ENCODE results near the gene PCYT2.

DNA sequence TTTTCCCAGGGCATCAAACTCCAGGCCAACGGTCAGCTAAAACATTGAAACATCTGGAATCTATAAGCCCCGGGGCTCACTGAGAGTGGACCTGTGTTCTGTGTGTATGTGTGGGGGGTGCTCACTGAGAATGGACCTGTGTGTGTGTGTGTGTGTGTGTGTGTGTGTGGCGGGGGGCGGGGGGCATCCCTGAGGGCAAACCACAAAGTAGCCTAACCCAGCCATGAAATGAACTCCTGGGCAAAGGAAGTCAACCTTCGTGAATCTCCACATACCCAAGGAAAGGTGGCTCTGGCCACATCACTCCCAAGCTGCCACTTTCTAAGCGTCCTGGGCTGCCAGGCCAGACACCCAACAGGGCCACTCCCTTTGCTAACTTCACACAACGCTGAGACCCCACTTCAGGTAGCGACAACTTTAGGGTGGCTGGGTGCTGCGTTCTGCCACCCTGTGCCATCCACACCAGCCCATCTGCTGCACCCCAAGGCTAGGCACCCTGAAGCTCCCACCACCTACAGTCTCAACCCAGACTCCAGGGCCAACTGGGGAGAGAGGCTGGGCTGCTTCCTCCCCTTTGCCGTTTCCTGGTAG is 14.8 kb upstream of the PCYT2 start:
- TF ChIP-seq, protein P1, sequence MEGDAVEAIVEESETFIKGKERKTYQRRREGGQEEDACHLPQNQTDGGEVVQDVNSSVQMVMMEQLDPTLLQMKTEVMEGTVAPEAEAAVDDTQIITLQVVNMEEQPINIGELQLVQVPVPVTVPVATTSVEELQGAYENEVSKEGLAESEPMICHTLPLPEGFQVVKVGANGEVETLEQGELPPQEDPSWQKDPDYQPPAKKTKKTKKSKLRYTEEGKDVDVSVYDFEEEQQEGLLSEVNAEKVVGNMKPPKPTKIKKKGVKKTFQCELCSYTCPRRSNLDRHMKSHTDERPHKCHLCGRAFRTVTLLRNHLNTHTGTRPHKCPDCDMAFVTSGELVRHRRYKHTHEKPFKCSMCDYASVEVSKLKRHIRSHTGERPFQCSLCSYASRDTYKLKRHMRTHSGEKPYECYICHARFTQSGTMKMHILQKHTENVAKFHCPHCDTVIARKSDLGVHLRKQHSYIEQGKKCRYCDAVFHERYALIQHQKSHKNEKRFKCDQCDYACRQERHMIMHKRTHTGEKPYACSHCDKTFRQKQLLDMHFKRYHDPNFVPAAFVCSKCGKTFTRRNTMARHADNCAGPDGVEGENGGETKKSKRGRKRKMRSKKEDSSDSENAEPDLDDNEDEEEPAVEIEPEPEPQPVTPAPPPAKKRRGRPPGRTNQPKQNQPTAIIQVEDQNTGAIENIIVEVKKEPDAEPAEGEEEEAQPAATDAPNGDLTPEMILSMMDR (IDR thresholded peaks at IDR 0.05): no peak
- TF ChIP-seq, protein P2, sequence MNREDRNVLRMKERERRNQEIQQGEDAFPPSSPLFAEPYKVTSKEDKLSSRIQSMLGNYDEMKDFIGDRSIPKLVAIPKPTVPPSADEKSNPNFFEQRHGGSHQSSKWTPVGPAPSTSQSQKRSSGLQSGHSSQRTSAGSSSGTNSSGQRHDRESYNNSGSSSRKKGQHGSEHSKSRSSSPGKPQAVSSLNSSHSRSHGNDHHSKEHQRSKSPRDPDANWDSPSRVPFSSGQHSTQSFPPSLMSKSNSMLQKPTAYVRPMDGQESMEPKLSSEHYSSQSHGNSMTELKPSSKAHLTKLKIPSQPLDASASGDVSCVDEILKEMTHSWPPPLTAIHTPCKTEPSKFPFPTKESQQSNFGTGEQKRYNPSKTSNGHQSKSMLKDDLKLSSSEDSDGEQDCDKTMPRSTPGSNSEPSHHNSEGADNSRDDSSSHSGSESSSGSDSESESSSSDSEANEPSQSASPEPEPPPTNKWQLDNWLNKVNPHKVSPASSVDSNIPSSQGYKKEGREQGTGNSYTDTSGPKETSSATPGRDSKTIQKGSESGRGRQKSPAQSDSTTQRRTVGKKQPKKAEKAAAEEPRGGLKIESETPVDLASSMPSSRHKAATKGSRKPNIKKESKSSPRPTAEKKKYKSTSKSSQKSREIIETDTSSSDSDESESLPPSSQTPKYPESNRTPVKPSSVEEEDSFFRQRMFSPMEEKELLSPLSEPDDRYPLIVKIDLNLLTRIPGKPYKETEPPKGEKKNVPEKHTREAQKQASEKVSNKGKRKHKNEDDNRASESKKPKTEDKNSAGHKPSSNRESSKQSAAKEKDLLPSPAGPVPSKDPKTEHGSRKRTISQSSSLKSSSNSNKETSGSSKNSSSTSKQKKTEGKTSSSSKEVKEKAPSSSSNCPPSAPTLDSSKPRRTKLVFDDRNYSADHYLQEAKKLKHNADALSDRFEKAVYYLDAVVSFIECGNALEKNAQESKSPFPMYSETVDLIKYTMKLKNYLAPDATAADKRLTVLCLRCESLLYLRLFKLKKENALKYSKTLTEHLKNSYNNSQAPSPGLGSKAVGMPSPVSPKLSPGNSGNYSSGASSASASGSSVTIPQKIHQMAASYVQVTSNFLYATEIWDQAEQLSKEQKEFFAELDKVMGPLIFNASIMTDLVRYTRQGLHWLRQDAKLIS (CRISPR knock-in tag; IDR thresholded peaks at IDR 0.05; ENCODE audit: borderline replicate concordance): no peak
- TF ChIP-seq, protein P3, sequence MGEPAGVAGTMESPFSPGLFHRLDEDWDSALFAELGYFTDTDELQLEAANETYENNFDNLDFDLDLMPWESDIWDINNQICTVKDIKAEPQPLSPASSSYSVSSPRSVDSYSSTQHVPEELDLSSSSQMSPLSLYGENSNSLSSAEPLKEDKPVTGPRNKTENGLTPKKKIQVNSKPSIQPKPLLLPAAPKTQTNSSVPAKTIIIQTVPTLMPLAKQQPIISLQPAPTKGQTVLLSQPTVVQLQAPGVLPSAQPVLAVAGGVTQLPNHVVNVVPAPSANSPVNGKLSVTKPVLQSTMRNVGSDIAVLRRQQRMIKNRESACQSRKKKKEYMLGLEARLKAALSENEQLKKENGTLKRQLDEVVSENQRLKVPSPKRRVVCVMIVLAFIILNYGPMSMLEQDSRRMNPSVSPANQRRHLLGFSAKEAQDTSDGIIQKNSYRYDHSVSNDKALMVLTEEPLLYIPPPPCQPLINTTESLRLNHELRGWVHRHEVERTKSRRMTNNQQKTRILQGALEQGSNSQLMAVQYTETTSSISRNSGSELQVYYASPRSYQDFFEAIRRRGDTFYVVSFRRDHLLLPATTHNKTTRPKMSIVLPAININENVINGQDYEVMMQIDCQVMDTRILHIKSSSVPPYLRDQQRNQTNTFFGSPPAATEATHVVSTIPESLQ (CRISPR knock-in tag; IDR thresholded peaks at IDR 0.05): no peak
- TF ChIP-seq NR2C2 (CRISPR knock-in tag; IDR thresholded peaks at IDR 0.05): no peak
- TF ChIP-seq, protein P4, sequence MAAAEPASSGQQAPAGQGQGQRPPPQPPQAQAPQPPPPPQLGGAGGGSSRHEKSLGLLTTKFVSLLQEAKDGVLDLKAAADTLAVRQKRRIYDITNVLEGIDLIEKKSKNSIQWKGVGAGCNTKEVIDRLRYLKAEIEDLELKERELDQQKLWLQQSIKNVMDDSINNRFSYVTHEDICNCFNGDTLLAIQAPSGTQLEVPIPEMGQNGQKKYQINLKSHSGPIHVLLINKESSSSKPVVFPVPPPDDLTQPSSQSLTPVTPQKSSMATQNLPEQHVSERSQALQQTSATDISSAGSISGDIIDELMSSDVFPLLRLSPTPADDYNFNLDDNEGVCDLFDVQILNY (CRISPR knock-in tag; IDR thresholded peaks at IDR 0.05): no peak
- no peak for TF ChIP-seq MYBL2 (CRISPR knock-in tag; IDR thresholded peaks at IDR 0.05)
- TF ChIP-seq, protein P5, sequence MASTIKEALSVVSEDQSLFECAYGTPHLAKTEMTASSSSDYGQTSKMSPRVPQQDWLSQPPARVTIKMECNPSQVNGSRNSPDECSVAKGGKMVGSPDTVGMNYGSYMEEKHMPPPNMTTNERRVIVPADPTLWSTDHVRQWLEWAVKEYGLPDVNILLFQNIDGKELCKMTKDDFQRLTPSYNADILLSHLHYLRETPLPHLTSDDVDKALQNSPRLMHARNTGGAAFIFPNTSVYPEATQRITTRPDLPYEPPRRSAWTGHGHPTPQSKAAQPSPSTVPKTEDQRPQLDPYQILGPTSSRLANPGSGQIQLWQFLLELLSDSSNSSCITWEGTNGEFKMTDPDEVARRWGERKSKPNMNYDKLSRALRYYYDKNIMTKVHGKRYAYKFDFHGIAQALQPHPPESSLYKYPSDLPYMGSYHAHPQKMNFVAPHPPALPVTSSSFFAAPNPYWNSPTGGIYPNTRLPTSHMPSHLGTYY (CRISPR knock-in tag; IDR thresholded peaks at IDR 0.05): no peak
- no peak for TF ChIP-seq MAX (CRISPR knock-in tag; IDR thresholded peaks at IDR 0.05)
- no peak; the same call in 1 of the 2 replicates for TF ChIP-seq GABPB1 (CRISPR knock-in tag; IDR thresholded peaks at IDR 0.05)
- no peak for TF ChIP-seq JUN (CRISPR knock-in tag; IDR thresholded peaks at IDR 0.05)
